HG02885 (cell line): Measurements from ENCODE around the gene SPTLC1.
"Not testable (repeated sequence)": the region's sequence is repeated elsewhere in the genome, so short reads cannot be mapped to it uniquely, and the experiment has no call there.

Source experiments
- ATAC-seq: cut with Tn5 transposase; IDR thresholded peaks from one replicate; pipeline ENCODE4 v1.9.1; 2021; ENCODE audit warnings: mild to moderate bottlenecking; ENCODE audit not compliant: unreplicated experiment, poor library complexity

SPTLC1 gene, protein sequence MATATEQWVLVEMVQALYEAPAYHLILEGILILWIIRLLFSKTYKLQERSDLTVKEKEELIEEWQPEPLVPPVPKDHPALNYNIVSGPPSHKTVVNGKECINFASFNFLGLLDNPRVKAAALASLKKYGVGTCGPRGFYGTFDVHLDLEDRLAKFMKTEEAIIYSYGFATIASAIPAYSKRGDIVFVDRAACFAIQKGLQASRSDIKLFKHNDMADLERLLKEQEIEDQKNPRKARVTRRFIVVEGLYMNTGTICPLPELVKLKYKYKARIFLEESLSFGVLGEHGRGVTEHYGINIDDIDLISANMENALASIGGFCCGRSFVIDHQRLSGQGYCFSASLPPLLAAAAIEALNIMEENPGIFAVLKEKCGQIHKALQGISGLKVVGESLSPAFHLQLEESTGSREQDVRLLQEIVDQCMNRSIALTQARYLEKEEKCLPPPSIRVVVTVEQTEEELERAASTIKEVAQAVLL

DNA sequence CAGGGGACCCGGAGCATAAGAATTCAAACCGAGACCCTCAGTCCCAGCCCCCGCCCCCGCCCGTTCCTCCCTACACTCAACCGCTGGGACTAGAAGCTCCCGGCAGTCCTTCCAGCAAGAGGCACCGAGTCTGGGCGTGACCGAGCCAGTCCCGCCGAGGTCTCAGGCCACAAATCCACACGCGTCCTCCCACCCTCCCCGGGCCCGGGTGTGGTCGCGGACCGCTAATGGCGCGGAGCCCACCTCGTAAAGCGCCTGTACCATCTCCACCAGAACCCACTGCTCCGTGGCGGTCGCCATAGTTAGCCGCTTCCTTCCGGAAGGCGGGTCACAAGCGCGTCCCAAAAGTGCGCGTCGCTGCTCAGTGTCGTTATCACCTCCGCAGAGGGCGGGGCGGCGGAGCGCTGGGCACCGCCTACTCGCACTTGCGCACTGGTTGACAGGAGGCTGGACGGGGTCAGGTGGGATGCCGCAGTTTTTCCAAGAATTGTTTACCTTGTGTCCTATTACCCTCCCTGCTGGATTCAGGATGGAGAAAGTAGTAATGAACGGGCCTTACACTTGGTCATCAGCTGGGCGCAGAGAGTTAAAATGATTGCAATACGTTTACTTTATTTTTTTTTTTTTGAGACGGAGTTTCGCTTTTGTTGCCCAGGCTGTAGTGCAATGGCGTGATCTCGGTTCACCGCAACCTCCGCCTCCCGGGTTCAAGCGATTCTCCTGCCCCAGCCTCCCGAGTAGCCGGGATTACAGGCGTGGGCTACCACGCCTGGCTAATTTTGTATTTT is at the start of gene SPTLC1:
Gene SPTLC1, minus strand, starts transcription at position 343 of the 788 bp plus-strand sequence. Its CDS starts 43 bp downstream, at position 300.
- ATAC-seq, result peak; percentile 99

DNA sequence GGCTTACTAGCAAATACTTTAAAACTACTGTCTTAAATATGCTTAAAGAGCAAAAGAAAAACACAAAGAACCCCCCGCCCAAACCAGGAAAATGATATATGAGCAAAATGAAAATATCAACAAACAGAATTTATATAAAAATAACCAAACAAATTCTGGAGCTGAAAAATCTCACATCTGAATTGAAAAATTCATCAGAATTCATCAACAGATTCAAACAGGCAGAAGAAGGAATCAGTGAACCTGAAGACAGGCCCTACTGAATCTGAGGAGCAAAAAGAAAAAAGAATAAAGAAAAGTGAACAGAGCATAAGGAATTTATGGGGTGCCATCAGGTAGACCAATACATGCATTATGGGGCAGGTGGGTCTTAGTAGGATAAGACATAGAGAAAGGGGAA is 49.8 kb upstream of the SPTLC1 start:
- ATAC-seq, result no peak

DNA sequence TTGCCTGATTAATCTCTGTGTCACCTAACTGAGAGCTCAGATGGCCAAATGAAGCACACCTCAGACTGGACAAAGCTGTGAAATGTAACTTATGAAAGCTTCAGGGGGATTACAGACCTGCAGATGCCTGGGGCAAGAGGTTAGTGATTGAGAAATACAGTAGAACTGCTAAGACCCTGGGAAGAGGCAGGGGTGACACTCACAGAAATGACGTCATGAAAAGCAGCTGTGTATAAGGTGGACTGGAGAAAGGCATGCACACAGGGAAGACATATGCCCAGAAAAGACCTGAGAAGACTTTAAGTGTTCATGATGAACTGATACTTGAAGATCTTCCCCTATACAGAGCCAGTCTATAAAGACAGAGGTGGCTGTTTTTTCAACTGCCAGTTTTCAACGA is 49.3 kb upstream of the SPTLC1 start:
- no peak for ATAC-seq

DNA sequence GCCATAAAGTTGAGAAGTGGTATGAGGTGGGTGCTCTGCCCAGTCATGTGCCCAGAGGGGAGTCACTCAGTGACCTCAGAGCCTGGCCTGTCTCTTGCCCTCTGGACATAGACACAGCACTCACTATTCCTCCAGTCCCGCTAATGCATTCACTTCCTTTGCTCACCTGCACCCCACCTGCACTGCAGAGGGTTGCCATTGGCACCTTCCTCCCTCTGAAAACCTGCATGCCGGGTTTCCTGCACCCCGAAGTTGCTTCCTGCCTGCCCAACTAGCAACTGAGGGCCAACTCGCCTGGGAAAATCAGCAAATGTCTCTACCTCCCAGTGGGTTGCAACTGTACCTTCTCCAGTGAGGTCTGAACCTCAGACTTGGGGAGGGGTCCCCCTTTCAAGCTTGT is 48.1 kb upstream of the SPTLC1 start:
- ATAC-seq, result no peak

DNA sequence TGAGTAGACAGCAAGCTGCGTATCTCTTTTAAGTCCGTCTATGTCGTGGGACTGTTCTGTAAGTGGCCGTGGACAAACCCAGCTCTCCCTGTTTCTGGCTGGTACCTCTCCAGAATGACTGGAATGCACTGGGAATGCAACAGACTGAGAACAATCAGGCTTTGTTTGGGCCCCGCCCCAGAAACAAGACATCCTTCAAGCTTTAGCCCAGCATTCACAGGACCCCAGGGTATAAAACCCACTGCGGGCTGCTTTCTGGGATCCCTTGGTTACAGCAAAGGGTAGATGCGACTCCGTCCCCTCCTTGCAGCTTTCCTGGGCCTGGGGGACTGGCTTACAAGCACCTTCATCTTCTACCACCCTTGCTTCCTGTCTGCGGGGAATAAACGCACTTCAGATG is 45.6 kb upstream of the SPTLC1 start:
- ATAC-seq, result no peak

DNA sequence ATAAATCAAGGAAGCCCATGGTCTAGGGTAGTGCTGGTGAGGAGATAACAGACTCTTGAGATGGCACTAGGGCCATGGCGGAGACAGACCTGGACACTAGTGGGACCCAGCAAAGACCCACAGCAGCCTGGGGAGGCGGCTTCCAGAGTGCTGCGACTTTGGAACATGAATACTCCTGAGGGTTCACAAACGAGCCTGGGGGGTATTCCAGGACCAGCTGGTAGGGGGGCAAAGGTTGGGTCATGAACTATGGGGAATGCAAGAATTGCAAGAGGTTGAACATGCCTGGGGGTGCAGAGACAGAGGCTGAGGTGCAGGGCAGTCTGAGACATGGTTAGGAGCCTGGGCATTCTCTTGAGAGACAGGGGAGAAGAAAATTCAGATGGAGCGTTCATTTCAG is 43.8 kb upstream of the SPTLC1 start:
- ATAC-seq, result no peak

DNA sequence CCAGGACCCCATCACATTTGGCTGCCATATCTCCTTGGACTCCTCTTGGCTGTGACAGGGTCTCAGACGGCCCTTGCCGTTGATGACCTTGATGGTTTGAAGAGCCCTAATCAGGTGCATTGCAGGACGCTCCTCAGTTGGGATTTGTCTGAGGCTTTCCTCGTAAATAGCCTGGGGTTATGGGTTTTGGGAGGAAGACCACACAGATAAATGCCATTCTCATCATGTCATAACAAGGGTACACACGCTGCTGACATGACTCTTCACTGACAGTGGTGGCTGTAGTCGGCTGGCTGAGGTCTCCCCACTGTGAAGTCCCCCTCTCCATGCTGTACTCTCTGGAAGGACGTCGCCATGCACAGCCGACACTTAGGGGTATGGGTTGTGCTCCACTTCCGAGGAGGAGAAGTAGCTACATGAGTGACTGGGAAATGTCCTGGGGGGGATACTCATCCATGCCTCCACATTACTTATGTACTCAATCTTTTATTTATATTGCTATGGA is 42.9 kb upstream of the SPTLC1 start:
- no peak for ATAC-seq

DNA sequence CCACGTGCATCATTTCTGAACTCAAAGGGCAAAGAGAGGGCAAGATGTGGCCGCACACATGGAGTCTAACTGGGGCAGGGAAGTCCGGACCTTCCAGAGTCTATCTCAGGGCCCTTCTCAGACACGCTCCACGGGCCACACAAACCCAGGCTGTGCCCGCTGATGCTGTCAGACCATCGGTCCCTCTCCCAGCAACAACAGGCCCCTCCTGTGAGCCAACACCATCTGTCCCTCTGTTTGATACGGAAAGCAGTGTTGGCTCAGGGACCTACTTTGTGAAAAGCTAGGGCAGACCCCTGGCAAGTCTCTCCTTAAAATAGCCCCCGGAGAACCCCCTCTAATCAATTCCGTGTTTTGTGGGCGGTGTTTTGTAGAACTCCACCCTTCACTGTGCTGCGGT is 40.5 kb upstream of the SPTLC1 start:
- ATAC-seq, result not testable (repeated sequence)

DNA sequence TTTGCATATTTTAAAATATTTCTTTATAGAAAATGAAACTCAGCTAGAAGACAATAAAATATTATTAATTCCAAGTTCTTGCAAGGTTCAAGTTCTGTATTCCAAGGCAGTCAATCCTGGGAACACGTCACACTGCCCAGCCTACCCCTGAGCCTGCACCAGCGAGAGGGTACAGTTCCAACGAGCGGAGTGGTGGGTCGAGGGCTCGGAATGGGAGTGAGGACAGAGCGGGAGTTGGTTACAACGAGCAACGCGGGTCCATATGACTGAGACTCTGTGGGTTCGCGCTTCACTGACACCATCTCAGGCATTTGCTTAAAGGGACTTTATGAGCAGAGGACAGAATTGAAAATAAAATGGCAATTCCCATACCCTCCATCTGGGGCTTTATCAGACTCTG is 40.0 kb upstream of the SPTLC1 start:
- ATAC-seq, result no peak

DNA sequence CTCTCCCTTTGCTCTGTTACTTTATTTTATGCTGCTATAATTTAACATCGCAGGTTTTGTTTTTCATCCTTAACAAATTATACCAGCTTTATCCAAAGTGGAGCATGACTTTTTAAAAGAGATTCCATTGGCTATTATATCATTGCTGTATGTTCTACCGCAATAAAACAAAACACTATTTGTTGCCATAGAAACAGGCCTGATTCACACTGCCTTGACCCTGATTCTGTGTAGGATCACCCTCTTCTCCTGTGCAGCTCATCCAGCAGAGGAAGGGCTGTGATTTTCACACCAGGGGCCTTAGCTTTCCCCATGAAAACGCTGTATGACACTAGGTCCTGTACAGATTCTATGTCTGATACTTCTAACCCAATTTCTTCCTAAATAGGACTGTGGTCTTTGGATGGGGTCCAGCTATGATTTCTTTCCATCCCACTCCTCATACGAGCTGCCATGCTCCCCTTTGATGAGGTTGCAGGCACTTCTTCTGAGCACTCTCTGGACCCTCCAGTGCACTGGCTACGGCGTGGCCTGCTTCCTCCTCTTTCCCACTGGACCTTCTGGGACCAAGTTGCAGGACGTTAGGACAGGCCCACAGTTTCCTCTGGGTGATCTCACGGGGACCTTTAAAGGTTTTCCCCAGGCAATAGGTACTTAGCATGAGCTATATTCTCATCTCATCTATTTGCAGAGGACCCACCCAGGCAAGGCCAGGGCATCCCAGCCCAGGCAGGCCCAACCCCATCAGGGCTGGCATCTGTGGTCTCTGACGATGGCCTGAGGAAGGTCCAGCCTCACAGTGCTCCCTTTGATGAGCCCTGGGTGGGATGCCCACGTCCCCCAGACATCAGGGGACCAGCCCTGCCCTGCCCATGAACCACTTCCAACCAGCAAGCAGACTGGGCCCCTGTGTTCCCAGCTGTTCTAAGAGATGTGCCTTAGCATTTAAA is 38.5 kb upstream of the SPTLC1 start:
- not testable (repeated sequence) for ATAC-seq

DNA sequence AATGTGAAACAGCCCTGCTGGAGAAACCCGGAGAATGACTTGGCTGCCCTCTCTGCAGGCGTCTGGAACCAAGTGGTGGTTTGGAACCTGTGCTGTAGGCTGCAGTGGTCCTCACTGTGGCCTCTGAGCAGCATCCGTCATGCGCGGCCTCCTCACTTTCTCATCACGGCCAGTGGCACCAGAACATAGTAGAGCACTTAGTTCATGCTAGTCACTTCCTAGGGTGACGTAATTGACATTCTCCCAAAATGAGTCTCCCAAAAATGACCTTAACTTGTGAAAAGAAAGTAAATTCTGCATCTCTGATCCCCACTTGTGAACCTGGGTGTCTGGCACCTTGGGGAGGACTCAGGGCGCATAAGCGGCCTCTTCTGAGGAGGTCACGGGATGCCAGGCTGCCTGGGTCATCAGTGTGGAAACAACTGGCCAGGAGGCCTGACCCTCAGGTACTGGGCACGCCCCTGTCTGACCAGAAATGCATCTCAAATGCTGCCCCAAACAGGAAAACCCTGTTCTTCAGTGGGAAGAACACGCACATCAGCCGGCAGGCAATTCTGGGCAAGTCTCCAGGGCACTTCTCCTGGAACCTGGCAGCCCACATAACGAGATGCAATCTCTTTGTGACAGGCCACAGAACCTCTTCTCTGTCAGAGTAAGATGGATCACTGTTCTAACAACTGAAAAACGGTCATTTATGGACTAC is 36.6 kb upstream of the SPTLC1 start:
- ATAC-seq, result no peak

DNA sequence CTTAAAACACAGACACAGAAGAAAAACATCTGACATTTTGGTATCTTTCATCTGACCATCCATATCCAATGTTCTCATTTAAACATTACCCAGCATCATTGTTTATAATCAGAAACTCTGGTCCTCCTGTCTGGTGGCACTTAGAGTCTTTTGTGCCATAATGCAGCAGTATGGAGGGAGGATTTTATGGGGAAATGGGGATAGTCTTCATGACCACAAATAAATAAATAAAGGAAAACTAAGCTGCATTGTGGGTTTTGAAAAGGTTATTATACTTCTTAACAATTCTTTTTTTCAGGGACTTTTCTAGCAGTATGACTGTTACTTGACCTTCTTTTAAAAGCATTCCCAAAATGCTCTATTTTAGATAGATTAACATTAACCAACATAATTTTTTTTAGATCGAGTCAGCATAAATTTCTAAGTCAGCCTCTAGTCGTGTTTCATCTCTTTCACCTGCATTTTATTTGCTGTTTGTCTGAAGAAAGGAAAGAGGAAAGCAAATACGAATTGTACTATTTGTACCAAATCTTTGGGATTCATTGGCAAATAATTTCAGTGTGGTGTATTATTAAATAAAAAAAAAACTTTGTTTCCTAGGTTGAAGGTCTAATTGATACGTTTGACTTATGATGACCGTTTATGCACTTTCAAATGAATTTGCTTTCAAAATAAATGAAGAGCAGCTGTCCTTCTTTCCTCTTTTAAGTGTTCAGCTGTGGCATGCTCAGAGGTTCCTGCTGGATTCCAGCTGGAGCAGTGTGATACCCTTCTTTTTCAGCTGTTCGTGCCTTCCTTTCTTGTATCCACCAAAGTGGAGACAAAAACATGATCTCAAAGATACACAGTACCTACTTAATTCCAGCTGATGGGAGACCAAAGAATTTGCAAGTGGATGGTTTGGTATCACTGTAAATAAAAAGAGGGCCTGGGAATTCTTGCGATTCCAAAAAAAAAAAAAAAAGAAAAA is 35.6 kb upstream of the SPTLC1 start:
- ATAC-seq, result not testable (repeated sequence)

DNA sequence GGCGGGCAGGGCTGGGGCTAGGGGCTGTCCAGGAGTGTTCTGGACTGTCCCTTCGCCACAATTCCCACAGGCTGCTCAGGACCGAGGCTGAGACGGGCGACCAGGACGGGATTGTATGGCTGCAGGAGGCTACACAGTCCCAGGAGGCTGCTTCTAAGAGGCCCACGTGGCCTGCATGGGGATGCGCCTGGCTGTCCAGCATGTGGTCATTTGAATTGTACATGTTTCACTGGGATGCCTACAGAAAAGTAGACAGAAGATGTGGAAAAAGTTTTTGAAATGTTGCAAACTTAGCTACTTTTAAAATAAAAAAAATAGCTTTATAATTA is 32.6 kb upstream of the SPTLC1 start:
- no peak for ATAC-seq

DNA sequence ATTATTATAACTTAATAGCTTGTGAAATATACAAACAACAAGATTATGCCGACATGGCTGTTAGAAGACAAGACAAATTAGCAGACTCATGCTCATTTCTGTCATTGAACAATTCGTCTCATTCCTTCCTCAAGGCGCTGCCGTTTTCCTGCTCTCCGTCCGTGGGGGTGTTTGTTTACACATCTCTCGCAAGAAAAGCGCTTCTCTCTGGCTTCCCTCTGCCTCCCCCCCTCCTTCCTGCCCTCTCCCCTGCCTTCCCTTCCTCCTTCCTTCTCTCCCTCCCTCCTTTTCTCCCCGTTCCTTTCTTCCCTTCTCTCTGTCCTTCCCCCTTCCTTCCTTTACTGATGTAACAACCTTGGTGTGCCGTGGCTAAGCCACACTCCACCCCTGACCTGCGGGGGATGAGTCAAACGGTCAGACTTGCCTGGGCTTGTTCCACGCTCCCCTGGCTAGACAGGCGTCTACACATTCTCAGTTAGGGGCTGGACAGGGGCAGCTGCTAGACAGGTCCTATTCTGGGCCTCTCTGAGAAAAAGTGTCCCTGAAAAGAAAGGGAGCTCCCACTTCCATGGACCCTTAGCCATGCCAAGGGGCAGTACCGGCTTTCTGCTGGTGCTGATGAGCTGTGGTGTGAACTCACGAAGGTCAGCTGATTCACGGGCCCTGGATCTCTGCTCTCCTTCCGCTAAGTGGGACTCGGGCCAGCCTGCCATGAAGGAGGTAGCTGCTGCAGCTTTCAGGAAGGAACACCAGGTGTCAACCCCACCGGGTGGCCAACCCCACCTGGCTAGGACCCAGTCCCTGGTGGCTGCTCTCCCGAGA is 32.0 kb upstream of the SPTLC1 start:
- peak; percentile 88 for ATAC-seq

DNA sequence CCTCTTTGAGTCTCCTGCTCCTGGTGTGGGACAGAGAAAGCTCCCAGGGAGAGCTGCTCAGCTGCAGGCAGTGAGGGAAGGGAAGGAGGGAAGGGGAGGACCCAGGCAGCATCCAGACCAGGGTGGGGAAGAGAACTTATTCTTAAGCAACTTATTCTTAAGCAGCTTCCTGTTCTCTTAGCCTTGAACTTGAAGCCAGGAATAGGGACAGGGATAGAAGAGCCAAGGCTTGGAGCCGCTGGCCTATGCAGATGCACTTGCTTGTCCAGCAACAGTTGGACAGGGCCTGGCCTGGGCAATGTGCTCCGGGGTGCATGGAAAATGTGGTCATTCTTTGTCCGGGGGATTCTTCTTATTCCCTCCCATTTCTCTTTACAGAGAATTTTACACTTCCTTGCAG is 31.4 kb upstream of the SPTLC1 start:
- no peak for ATAC-seq

DNA sequence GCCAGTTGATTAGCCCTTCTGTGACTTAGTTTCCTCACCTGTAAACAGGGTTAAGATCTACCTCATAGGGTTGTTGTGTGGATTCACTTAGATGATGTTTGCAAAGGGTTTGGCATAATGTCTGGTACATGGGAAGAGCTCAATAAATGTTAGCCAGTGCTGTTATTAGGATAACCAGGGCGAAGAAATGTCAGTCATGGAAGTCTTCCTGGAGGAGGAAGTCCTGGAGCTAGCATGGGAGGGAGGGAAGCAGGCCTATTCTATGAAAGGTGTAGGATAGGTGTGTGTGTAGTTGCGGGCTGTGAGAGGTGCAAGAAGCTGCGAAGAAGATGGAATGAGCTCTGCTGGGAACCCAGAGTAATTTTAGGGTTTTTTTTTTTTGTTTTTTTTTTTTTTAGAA is 30.6 kb upstream of the SPTLC1 start:
- ATAC-seq, result not testable (repeated sequence)

DNA sequence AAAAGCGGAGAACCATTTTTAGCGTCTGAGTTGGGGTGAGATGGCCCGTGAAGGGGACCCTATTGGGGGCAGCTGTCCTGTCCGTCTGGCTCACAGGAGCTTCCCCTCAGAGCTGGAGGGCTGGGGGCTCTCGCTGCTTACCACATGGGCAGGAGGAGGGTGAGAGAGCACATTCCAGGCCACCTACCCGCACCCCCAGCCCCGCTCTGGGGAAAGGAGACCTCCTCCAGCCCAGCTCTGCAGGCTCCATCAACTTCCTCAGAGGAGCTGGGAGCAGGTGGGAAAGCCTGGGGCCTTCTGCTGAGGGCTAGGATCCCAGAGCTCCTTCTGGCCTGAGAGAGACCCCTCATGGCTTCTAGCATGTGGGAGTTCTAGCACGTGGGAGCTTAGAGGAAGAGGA is 27.1 kb upstream of the SPTLC1 start:
- no peak for ATAC-seq
